RCC 7860 (cell line): ENCODE results near the gene EPHA6.

Experiments used
- DNase-seq: peaks from one replicate; pipeline ENCODE4 v3.0.0-alpha.2; 2015; ENCODE audit warnings: low spot score
- FAIRE-seq: peaks from 2 replicates; lab custom pipeline; 2012; peaks lifted over from hg19 to GRCh38; lab: Jason Lieb, UNC

The EPHA6 gene

GRCh38 chr3:96813820-96814650 is at the start of gene EPHA6:
Gene EPHA6 (plus strand): TSS chr3:96814594.
- peak; percentile 71 for DNase-seq
- no peak for FAIRE-seq

- no peak for DNase-seq
- FAIRE-seq = no peak
Measured at GRCh38 chr3:96776818-96777217, 37.6 kb upstream of the EPHA6 start.

- FAIRE-seq = no peak
Measured at GRCh38 chr3:96779810-96780209, 34.6 kb upstream of the EPHA6 start.

GRCh38 chr3:96796101-96796500 is 18.3 kb upstream of the EPHA6 start:
- DNase-seq (no peak), FAIRE-seq (no peak)

More at GRCh38 chr3:96779810-96780209, 34.6 kb upstream of the EPHA6 start:
- no peak for DNase-seq

GRCh38 chr3:96803870-96804269 is 10.5 kb upstream of the EPHA6 start:
- DNase-seq (no peak), FAIRE-seq (no peak)

- DNase-seq (no peak), FAIRE-seq (no peak)
Measured at GRCh38 chr3:96806341-96806740, 8.1 kb upstream of the EPHA6 start.

GRCh38 chr3:96813134-96813819 is 1.1 kb upstream of the EPHA6 start:
- FAIRE-seq (no peak), DNase-seq (peak; percentile 75)

GRCh38 chr3:96814651-96815567 is 515 bp downstream of the EPHA6 start:
- no peak for DNase-seq
- FAIRE-seq = no peak

GRCh38 chr3:96831175-96831574 is 16.8 kb downstream of the EPHA6 start:
- DNase-seq (no peak), FAIRE-seq (no peak)

GRCh38 chr3:96833301-96833700 is 18.9 kb downstream of the EPHA6 start:
- FAIRE-seq = no peak
- DNase-seq = no peak

- FAIRE-seq (peak; percentile 31), DNase-seq (no peak)
Measured at GRCh38 chr3:96836153-96836915, 21.9 kb downstream of the EPHA6 start.

- DNase-seq = no peak
- no peak for FAIRE-seq
Measured at GRCh38 chr3:96843505-96844203, 29.3 kb downstream of the EPHA6 start.

GRCh38 chr3:96844204-96844514 is 29.8 kb downstream of the EPHA6 start:
- FAIRE-seq = no peak
- no peak for DNase-seq

GRCh38 chr3:96852849-96853248 is 38.5 kb downstream of the EPHA6 start:
- DNase-seq = no peak
- FAIRE-seq = no peak

- DNase-seq (no peak), FAIRE-seq (no peak)
Measured at GRCh38 chr3:96860882-96861281, 46.5 kb downstream of the EPHA6 start.

- DNase-seq = peak; percentile 35
- peak; percentile 81 for FAIRE-seq
Measured at GRCh38 chr3:96863129-96863740, 48.8 kb downstream of the EPHA6 start.

GRCh38 chr3:96865605-96866004 is 51.2 kb downstream of the EPHA6 start:
- no peak for DNase-seq
- no peak for FAIRE-seq

- FAIRE-seq (no peak), DNase-seq (no peak)
Measured at GRCh38 chr3:96869316-96869715, 54.9 kb downstream of the EPHA6 start.

- DNase-seq = no peak
- FAIRE-seq = no peak
Measured at GRCh38 chr3:96877510-96877909, 63.1 kb downstream of the EPHA6 start.

- FAIRE-seq (no peak), DNase-seq (no peak)
Measured at GRCh38 chr3:96900031-96900430, 85.6 kb downstream of the EPHA6 start.
